Lower lobe of right lung (tissue), 2 donors: ENCODE measurements around the gene CCNA1. TPM values are rescaled to one million over a fixed set of nuclear protein-coding genes. Genes with fewer than 3 reads are reported as not detected.

Source experiments
- ATAC-seq, 2 donors: fragments of 200-7000 bp; cut with Tn5 transposase; one replicate each; pipeline ENCODE4 v1.9.1; 2020 to 2022; ENCODE audit warnings: mild to moderate bottlenecking in 2 of 2, moderate library complexity in 2 of 2
- DNase-seq: peaks from one replicate; pipeline ENCODE4 v3.0.0-alpha.2; 2020
- H3K27ac ChIP-seq: fragments of 200-600 bp; one replicate; pipeline ENCODE4 v1.8.0; 2022
- H3K27me3 ChIP-seq: fragments of 200-600 bp; one replicate; pipeline ENCODE4 v1.8.0; 2022; ENCODE audit warnings: low read depth
- H3K36me3 ChIP-seq: fragments of 200-600 bp; one replicate; pipeline ENCODE4 v1.8.0; 2022; ENCODE audit warnings: mild to moderate bottlenecking
- H3K4me1 ChIP-seq: fragments of 200-600 bp; one replicate; pipeline ENCODE4 v1.8.0; 2022
- H3K4me3 ChIP-seq: fragments of 200-600 bp; one replicate; pipeline ENCODE4 v1.8.0; 2022; ENCODE audit warnings: mild to moderate bottlenecking
- H3K9me3 ChIP-seq: fragments of 200-600 bp; one replicate; pipeline ENCODE4 v1.8.0; 2022
- intact Hi-C: fragments of 100-400 bp; cut with DNase I; formaldehyde crosslinking; loops from one replicate; pipeline ENCODE4 v1.11.0; 2022
- total RNA-seq: library from RNA; stranded (reverse); fragmentation: NEBNext Ultra II Directional; extraction: Animal tissue kit (Norgen Biotek cat#: 25700); gene quantifications from one replicate; pipeline ENCODE4 v1.2.1, GENCODE V29; 2021
- TF ChIP-seq, protein P1 (sequence below): fragments of 200-600 bp; IDR thresholded peaks from one replicate; pipeline ENCODE4 v1.8.0; 2022; ENCODE audit warnings: antibody characterized with exemption, mild to moderate bottlenecking
- donor health status: DM: no; HTN: yes; CAD: no; lungs with severe emphysema.

CCNA1 gene
- total RNA-seq, 1 donor from 2014 or later: 1.5 TPM

DNA sequence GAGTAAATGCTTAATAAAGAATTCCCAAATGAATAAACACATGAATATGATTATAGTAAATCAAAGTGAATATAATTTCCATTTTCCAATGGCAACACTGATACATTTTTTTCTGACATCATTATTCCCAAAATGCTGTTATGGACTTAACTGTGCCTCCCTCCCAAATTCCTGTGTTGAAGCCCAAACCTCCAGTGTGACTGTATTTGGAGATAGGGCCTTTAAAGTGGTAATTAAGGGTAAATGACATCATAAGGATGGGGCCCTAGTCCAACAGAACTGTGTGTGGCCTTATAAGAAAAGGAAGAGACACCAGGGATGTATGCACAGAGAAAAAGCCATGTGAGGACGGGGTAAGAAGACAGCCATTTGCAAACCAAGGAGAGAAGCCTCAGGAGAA is 19.1 kb upstream of the CCNA1 start:
- TF ChIP-seq, protein P1, sequence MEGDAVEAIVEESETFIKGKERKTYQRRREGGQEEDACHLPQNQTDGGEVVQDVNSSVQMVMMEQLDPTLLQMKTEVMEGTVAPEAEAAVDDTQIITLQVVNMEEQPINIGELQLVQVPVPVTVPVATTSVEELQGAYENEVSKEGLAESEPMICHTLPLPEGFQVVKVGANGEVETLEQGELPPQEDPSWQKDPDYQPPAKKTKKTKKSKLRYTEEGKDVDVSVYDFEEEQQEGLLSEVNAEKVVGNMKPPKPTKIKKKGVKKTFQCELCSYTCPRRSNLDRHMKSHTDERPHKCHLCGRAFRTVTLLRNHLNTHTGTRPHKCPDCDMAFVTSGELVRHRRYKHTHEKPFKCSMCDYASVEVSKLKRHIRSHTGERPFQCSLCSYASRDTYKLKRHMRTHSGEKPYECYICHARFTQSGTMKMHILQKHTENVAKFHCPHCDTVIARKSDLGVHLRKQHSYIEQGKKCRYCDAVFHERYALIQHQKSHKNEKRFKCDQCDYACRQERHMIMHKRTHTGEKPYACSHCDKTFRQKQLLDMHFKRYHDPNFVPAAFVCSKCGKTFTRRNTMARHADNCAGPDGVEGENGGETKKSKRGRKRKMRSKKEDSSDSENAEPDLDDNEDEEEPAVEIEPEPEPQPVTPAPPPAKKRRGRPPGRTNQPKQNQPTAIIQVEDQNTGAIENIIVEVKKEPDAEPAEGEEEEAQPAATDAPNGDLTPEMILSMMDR: no peak
- ATAC-seq: no peak
- Histone ChIP-seq H3K27ac (no peak overlapping the region), H3K36me3 (no peaks in the 10 kb centered on the region), H3K9me3 (no peaks in the 10 kb centered on the region), H3K4me3 (no peak overlapping the region), H3K4me1 (peaks cover 7% of the 10 kb centered on the region), H3K27me3 (no peaks in the 10 kb centered on the region)
- DNase-seq: no peak
- intact Hi-C loops: no loop called here

DNA sequence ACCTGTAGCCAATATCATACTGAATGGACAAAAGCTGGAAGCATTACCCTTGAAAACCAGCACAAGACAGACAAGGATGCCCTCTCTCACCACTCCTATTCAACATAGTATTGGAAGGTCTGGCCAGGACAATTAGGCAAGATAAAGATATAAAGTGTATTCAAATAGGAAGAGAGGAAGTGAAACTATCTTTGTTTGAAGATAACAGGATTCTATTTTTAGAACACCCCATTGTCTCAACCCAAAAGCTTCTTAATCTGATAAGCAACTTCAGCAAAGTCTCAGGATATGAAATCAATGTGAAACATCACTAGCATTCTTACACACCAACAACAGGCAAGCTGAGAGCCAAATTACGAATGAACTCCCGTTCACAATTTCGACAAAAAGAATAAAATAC is 17.8 kb upstream of the CCNA1 start:
- no peak overlapping the region for H3K4me3 ChIP-seq
- H3K27me3 ChIP-seq: no peaks in the 10 kb centered on the region
- H3K27ac ChIP-seq: no peak overlapping the region
- ATAC-seq (no peak), DNase-seq (no peak)
- intact Hi-C loops: no loop called here
- peaks cover 9% of the 10 kb centered on the region for H3K4me1 ChIP-seq
- no peaks in the 10 kb centered on the region for H3K9me3 ChIP-seq
- TF ChIP-seq, protein P1: no peak
- H3K36me3 ChIP-seq: no peaks in the 10 kb centered on the region

DNA sequence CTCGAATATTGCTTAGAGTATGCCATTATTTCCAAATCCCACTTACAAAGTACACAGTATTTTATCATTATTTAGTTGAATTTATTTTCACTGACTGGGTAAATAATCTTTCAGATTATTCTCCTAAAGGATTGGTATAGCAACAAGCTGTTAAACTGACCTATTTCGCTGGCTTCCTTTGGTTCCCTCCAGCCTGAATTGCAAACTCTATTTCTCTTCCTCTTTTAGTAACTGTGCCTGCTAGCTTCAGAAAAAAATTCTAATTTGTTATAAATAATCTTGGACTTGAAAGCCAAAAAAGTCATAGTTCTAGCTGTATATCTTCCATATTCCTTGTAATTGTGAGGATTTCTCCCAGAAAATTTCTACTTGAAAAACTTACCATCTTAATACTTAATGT is 15.0 kb upstream of the CCNA1 start:
- DNase-seq (no peak), ATAC-seq (no peak)
- Histone ChIP-seq H3K27ac (no peak overlapping the region), H3K4me1 (peaks cover 14% of the 10 kb centered on the region), H3K27me3 (no peaks in the 10 kb centered on the region), H3K36me3 (no peaks in the 10 kb centered on the region), H3K9me3 (no peaks in the 10 kb centered on the region), H3K4me3 (no peak overlapping the region)
- TF ChIP-seq, protein P1: no peak
- intact Hi-C loops: no loop called here

DNA sequence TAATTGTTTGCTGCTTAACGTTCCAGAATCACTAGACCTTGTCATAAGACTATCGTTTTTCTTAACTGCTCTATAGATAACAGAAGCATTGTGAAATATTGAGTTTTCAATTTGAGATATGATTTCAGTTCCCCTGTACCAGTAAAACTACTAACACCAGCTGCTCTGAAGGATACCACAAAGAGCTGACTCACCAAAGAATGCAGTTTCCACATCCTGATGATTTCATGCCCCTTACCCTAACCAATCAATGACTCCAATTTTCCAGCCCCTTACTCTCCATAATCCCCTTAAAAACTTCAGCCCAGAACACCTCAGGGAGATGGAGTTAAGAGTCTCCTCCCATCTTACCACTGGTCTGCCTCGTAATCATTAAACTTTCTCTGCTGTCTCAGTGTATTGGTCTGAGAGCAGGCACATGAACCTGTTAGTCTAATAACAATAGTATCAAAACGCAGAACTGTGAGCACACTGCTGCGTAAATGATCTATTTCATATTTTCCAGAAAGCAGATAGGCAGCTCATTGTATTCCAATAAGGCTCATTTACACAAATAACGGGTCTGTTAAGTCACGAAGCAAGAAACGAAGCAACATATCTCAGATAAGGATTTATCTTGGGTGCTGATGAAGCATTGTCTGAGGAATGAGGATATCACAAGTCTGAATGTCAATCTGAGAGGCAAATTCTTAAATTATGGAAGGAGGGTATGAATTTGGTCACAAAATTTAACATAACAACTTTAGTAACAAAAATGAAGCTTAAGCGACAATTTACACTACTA is 14.1 kb upstream of the CCNA1 start:
- TF ChIP-seq, protein P1: no peak
- H3K36me3 ChIP-seq: no peaks in the 10 kb centered on the region
- intact Hi-C loops: no loop called here
- H3K27me3 ChIP-seq: no peaks in the 10 kb centered on the region
- H3K27ac ChIP-seq: no peak overlapping the region
- ATAC-seq: peak; percentile 46 to 57
- no peak overlapping the region for H3K4me3 ChIP-seq
- H3K9me3 ChIP-seq: no peaks in the 10 kb centered on the region
- peaks cover 14% of the 10 kb centered on the region for H3K4me1 ChIP-seq
- no peak for DNase-seq

DNA sequence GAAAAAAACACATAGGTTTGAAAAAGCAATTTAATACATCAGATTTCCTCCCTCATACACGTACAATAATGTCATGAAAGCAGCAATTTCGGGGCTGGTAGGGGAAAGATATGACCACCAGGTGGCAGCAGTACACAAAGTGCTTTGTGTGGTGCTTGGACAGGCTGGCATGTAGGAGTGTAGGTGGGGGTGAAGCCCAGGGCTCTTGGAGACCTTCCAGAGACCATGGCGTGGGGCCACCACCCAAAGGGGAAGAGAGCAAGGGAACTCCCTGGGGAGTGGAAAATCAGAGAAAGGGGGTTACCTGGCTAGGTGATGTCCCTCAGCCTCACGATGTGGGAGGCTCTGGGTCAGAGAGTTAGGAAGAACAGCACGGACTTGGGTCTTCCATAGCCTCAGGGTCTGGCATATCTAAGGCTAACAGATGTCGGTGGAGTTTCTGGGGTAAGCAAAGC is 11.8 kb upstream of the CCNA1 start:
- TF ChIP-seq, protein P1: peak; percentile 87
- Histone ChIP-seq H3K9me3 (peaks cover 5% of the 10 kb centered on the region), H3K36me3 (no peaks in the 10 kb centered on the region), H3K27me3 (no peaks in the 10 kb centered on the region), H3K4me3 (no peak overlapping the region), H3K27ac (no peak overlapping the region), H3K4me1 (peaks cover 14% of the 10 kb centered on the region)
- ATAC-seq (peak; percentile 91 to 92), DNase-seq (peak; percentile 62)
- intact Hi-C loops: no loop called here
